ENCODE results near the gene RCOR3. TPM values are rescaled to one million over a fixed set of nuclear protein-coding genes. Genes with fewer than 3 reads are reported as not detected.
"Not testable (repeated sequence)": the region's sequence is repeated elsewhere in the genome, so short reads cannot be mapped to it uniquely, and the experiment has no call there.

Gene RCOR3
- total and polyA plus RNA-seq, 2 experiments from 2014 or later = 35.2 to 36.6 TPM

- no peaks in the 10 kb centered on the region for H3K36me3 ChIP-seq
- peak; percentile 81 to 88 for DNase-seq (ENCODE audit: low read depth in 1 of 2, low spot score in 1 of 2)
- no peaks in the 10 kb centered on the region for H3K27me3 ChIP-seq
- H3K9me3 ChIP-seq (ENCODE audit: low read depth) = no peaks in the 10 kb centered on the region
- TF ChIP-seq CTCF (IDR thresholded peaks at IDR 0.05; ENCODE audit: low read depth, low read length) = no peak
- H3K4me1 ChIP-seq (ENCODE audit: low read depth) = peaks cover 20% of the 10 kb centered on the region
- H3K4me3 ChIP-seq = peak overlapping the region; percentile 94
- peak overlapping the region; percentile 97 for H3K27ac ChIP-seq
Observed at GRCh38 chr1:211258310-211258755, 833 bp upstream of the RCOR3 start.

DNA sequence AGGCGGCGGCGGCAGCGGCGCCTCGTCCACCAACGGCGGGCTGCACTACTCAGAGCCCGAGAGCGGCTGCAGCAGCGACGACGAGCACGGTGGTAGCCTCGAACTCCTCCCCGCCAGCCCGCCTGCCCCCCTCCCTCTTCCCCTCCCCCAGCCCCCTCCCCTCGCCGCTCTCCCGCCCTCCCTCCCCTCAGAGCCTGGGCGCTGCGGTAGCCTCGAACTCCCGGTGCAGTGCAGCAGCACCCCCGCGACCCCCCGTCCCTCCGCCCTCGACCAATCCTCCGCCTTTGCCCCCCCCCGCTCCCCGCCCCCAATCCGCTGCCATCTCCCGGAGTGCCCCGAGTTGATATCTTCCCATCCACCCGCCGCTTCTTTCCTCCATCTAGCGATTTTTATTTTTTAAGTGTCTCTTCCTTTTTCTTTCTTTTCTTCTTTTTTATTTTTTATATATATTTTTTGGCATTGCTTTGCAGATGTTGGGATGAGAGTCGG is 516 bp downstream of the RCOR3 start:
- peak in 1 of 2 donors; percentile 68 for DNase-seq (ENCODE audit: low read depth in 1 of 2, low spot score in 1 of 2)
- no peak for TF ChIP-seq CTCF (IDR thresholded peaks at IDR 0.05; ENCODE audit: low read depth, low read length)

DNA sequence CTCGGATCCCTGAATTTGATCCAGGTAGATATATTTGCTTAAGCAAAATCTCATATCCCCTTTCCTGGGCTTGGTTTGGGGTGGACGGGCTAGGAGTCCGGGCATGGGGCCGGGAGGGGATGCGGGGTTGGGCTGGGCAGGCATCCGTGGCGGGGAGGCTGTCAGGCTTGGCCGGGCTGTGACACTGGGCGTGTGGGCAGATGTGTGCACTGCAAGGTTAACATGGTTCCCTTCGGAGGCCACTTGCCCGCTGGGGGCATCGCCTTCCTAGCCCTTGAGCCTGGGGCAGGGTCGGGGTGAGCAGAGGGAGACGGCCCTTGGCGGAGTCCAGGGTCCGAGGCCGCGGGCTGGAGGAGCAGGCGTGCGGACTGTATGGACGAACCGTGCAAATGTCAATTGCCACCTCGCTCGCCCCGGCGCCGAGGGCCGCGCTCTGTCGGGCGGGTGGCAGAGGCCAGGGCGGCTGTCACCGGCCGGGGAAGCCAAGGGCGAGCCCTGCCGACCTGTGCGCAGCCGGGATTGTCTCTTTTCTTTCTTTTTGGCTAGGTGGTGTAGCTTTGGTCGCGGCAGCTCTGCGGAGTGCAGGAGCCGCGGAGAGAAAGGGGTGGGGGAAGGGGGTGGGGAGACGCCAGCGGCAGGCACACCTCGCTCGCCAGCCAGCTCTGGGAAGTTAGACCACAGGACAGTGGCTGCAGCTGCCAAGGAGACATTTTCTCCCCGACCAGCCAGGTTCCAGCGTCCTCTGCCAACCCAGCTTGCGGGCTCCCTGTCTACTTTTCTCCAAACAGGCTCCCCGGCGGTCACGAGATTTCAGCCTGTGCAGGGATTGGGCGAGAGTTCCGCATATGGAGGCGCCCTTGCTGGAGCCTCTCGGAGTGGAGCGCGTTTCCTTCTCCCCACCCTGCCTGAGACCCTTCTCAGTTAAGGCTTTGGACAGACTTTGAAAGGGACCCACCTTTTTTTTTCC is 1.3 kb downstream of the RCOR3 start:
- H3K36me3 ChIP-seq = no peaks in the 10 kb centered on the region
- no peaks in the 10 kb centered on the region for H3K27me3 ChIP-seq
- H3K4me3 ChIP-seq = peak overlapping the region; percentile 94
- peak; percentile 79 to 87 for DNase-seq (ENCODE audit: low read depth in 1 of 2, low spot score in 1 of 2)
- TF ChIP-seq CTCF (IDR thresholded peaks at IDR 0.05; ENCODE audit: low read depth, low read length) = no peak
- H3K4me1 ChIP-seq (ENCODE audit: low read depth) = peaks cover 20% of the 10 kb centered on the region
- peak overlapping the region; percentile 97 for H3K27ac ChIP-seq
- no peaks in the 10 kb centered on the region for H3K9me3 ChIP-seq (ENCODE audit: low read depth)

More for the DNA sequence above, 516 bp downstream of the RCOR3 start:
- Histone ChIP-seq H3K36me3 (no peaks in the 10 kb centered on the region), H3K4me1 (ENCODE audit: low read depth) (peaks cover 20% of the 10 kb centered on the region), H3K4me3 (peak overlapping the region; percentile 94), H3K27ac (peak overlapping the region; percentile 97), H3K27me3 (no peaks in the 10 kb centered on the region), H3K9me3 (ENCODE audit: low read depth) (no peaks in the 10 kb centered on the region)

DNA sequence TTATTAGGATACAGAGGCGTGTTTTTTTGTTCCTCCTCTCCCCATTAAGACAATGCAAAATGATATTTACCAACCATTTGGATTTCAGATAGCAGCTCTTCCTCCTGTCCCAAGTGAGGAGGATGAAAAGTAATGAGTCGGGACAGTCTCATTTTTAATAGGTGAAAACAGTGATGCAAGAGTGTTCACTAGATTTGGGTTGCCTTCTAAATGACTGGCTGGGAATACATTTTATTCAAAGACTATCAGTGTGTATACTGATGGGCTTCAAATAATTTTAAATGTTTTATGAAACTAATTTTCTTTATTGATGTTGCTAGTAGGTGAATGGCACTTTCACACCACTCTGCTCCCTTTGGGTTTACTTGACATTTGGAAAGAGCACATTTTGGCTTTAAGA is 2.1 kb downstream of the RCOR3 start:
- H3K27ac ChIP-seq = peak overlapping the region; percentile 97
- no peaks in the 10 kb centered on the region for H3K9me3 ChIP-seq (ENCODE audit: low read depth)
- no peaks in the 10 kb centered on the region for H3K27me3 ChIP-seq
- TF ChIP-seq CTCF (IDR thresholded peaks at IDR 0.05; ENCODE audit: low read depth, low read length) = no peak
- DNase-seq (ENCODE audit: low read depth in 1 of 2, low spot score in 1 of 2) = no peak
- H3K4me1 ChIP-seq (ENCODE audit: low read depth) = peaks cover 20% of the 10 kb centered on the region
- H3K4me3 ChIP-seq = peak overlapping the region; percentile 94
- H3K36me3 ChIP-seq = no peaks in the 10 kb centered on the region

DNA sequence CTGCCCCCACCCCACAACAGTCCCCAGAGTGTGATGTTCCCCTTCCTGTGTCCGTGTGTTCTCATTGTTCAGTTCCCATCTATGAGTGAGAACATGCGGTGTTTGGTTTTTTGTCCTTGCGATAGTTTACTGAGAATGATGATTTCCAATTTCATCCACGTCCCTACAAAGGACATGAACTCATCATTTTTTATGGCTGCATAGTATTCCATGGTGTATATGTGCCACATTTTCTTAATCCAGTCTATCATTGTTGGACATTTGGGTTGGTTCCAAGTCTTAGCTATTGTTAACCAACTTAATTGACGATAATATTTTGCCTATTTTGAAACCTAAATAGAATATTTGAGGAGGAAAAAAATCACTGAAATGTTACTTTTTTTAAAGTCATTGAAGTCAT is 3.9 kb downstream of the RCOR3 start:
- not testable (repeated sequence) for H3K36me3 ChIP-seq; H3K27ac ChIP-seq; H3K4me1 ChIP-seq (ENCODE audit: low read depth); H3K9me3 ChIP-seq (ENCODE audit: low read depth); DNase-seq (ENCODE audit: low read depth in 1 of 2, low spot score in 1 of 2); H3K27me3 ChIP-seq; H3K4me3 ChIP-seq
